Measurements from ENCODE around the gene KCNMB2.
"Not testable (repeated sequence)": the region's sequence is repeated elsewhere in the genome, so short reads cannot be mapped to it uniquely, and the experiment has no call there.

The KCNMB2 gene

DNA sequence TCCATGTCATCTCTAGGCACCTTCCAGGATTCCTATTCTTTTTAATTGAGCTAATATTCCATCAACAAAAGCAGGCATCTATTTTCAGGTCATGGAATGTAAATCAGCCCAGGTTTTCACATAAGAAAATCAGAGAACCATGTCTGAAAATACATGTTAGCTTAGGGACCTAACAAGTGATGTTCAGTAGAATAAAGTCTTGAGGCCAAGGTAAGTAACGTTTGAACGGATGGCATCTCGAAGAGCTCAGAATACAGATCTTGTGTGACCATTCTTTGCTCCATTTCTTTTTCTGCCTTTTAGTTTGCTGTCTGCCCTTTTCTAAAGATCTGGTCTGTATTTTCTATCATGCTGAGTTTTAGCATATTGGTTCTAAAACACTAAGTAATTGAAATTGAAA, 16.5 kb upstream of the KCNMB2 start:
- no peak for DNase-seq (ENCODE audit: low spot score)

DNA sequence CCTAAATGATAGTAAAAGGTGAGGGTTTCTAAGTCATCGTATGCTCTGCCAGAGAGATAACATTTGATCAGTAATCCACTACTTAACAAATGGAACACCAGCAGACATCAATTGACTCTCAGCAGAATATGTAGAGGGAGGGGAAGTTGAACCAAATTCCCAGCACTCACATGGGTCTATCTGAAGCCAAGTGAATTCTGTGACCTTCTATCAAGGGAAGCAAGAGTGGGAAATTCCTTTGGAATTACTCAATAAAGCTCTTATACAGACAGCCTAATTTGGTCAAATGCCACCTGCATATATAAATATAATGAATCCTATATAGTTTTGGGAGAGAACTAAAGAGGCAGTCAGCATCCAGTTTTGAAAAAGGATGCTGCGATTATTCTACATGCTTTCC, 15.8 kb upstream of the KCNMB2 start:
- no peak for DNase-seq (ENCODE audit: low spot score)

DNA sequence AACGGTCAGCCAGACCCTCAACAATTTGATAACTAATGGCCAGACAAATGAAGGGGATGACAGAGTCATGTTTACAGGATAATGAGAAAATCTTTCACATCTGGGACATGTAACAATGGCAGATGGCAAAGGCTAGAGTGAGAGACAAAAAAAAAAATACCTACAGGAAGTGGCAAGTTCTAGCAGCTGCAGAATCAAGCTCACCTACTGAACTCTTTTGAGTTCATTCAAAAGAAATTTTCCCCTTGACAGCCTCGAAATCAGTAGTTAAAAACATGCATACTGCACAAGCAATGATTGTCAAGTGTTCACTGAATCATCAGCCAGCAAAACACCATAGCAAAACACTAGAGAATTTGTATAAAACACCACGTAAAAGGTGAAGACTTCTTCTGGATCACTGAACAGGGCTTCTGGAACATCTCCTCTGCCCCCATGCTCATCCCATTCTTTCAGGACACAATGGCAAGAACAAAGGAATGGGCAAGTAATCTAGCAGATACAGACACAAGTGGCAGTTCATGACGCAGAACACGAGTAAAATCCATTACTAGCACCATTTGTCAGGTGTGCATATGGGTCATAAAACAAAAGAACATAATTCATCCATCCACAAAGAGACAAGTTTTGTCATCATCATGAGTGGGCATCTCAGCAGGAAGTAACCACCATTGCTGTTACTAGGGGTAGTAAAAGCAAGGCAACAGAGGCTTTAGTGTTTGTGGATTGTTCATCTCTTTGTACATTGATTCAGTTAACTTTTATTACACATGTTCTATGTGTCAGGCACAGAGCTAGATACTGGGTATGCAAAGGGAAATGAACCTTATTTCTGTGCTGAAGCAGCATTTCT, 13.8 kb upstream of the KCNMB2 start:
- DNase-seq (ENCODE audit: low spot score): no peak

DNA sequence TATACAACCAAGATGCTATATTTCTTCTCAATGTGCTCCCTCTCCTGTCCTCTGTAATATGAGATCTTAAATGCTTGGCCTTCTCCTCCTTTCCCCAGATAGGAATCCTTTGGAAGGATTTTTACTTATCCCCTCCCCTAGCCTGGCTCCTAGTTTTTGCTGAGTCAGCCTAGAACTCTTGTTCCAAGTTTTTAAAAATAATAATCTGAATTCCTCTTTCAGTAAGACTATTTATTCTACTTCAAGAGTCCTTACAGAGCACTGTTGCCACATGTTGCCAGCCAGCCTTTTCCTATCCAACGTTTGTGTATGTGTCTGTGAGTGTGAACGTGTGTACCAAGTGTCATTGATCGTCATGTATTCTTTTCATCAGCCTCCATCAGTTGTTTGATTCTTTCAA, 11.0 kb upstream of the KCNMB2 start:
- peak; percentile 24 for DNase-seq (ENCODE audit: low spot score)

DNA sequence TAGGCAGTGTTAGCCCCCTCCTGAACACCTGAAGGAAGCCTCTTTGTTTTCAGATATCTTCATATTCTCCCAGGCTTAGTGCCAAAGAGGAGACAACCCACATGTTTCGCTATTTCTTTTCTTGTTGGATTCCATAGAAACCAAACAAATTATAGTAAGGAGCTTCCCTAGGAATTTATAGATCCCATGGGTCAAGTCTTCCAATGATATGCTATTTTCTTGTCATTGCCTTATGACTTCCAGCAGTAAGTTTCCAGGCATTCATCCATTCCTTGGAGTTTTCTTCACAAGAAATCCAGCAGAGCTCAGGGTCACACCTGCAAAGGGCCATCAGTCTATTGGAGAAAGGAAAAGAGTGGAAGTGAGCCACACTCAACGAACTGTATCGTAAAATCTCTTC, 9.9 kb upstream of the KCNMB2 start:
- no peak for DNase-seq (ENCODE audit: low spot score)

DNA sequence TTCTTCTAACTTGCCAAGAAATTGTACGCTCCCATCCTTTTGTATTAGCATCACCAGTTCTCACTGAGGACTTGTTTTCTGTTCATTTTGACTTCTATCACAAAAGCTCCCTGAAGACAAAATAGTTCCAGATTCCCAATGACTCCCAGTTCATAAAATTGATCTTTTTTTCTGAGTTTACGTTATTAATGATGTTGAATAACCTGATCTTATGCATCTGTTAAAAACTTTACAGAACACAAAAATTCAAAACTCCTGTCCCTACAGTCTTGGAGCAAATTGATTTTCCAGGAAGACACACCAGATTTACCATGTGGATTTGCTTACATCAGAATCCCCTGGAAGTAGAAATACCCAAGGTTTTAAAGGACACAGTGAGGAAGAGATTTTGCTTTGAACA, 8.3 kb upstream of the KCNMB2 start:
- no peak for DNase-seq (ENCODE audit: low spot score)

DNA sequence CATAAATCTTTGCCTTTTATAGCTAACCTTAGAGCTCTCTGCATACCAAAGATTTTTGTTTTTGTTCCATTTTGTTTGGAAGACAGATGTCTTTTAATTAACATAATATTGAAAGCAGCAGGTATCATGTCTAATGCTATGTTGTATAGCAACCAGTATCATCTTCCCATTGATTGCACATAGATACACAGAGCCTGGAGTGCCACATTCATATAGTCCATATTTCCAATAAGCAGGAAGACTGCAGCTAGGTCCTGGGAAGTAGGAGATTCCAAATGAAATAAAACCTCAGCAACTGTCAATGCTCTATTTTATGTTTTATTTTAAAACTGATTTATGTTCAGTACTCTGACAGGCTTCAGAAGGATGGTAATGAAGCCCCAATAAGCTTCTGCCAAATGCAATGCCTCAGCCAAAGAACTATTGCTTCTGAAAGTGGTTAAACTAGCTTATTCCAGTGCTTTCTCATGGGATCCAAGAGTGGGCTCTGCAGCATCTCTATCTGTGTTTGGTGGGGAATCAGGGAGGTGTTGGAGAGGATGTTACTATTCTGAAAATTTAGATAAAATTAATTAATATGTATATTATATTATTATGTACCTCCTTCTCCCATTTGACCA, 6.5 kb upstream of the KCNMB2 start:
- DNase-seq (ENCODE audit: low spot score): no peak

DNA sequence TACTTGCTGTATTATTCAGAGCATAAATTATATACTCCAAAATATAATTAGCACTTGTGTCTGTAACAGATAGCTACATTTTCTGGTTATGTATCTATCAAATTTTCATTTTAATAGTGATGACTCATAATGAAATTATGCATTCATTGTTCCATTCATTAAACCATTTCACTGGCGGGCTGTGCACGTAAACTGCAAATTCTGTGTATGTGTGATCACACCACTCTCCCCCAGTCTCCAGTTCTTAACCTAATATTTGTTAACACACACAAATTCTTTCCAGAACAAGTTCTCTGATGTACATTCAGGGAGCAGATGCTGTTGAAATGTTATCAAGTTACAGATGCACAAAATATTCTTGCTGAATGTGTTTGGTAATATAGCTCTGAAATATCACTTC, 3.8 kb upstream of the KCNMB2 start:
- DNase-seq (ENCODE audit: low spot score): no peak

DNA sequence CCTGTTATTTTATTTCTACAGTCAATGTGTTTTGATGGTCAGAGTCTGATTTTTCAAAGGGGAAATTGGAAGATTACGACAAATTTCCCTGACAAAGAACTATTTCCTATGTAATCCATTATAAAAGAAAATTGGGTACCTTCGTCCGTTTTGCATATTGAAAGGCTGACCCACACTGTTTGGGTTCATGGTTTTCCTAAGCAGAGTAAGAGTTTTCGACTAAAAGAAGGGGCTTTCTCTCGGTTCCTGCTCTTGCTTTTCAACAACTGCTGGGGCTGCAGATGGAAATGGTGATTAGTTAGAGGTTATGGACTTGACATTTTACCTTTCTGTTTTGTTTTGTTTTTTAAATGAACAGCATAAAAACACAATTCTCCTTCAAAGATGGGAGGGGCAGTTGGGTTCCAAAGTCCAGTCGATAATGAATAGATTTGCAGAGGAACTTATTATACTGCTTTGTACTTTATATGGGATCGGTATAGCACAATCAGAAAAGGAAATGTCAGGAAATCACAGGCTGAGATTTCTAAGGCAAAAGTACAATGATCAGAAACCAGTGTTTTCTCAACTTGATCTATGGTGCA, 978 bp downstream of the KCNMB2 start:
- no peak for DNase-seq (ENCODE audit: low spot score)

DNA sequence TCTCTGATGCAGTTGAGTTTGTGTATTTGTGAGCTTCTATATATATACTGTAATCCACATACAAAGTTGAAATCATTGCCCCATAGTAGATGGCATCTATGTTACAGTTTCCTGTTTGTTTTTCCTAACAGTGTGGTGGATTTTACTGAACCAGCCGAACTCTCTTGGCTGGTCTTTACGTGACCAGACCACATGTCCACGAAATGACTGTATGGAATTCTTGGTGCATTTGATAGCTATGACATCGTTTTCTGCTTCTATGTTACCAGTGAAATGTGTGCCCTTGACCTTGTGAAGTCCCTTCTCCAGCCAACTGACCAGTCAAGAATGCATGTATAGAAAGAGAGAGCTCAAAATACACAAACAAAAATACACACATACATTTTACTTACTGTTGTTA, 1.8 kb downstream of the KCNMB2 start:
- no peak for DNase-seq (ENCODE audit: low spot score)

DNA sequence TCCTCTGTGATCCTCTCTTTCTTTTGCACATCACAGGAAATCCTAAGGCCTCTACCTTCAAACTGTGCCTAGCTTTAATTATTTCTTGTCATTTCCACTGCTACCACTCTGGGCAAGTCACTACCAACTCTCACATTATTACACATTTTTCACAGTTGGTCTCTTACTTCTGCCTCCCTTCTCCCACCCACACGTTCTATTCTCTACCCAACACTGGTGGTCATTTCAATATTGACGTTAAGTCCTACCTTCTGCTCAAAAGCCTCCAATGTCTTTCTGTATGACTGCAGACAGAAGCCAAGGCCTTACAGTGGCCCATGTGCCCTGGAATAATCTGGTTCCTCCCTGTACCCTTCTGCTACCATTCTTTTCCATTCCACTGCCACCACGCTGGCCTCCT, 3.9 kb downstream of the KCNMB2 start:
- DNase-seq (ENCODE audit: low spot score): no peak

DNA sequence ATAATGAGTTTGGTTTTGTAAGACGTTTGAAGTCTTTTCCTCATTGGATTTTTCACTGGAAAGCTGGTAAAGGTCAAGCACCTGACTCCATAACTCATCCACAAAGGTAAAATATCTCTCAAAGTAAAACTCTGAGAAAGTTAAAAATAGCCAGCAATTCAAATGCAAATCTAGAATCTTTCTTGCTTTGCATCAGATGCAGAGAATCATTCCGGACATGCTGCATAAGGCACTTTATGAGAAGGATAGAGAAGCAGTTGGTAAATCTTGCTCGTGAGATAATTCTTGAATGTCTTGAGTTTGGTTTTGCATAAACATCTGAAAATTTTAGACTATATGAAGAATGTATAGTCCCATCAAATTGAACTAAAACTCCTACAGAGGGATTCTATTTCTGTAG, 9.1 kb downstream of the KCNMB2 start:
- DNase-seq (ENCODE audit: low spot score): no peak

DNA sequence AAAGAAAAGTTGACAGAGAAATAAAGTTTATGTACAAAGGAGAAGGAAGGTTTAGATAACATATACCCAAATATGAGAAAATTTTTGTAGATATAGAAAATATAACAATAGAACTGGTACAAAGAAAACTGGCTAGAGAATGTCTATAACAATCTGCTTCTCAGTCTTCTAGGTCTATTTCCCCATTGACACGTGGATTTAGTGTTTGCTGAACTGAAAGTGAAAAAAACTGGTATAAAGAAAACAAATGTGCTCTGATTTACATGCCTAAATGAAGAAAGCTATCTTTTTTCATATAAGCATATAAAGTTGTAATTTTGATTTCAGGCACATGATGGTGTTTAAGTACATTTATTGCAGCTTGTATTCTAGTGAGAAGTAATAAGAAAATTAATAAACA, 9.8 kb downstream of the KCNMB2 start:
- no peak for DNase-seq (ENCODE audit: low spot score)

DNA sequence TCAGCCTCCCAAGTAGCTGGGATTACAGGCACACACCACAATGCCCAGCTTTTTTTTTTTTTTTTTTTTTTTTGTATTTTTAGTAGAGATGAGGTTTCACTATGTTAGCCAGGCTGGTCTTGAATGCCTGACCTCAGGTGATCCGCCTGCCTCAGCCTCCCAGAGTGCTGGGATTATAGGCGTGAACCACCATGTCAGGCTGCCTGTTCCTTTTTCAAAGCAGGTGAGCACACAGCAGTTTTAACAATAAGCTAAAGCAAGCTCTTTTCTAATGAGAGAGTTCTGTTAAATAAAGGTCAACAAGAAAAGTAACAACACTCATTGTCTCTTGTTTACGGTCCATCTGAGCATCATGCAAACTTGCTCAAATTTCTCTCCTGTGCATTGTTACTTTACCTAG, 13.2 kb downstream of the KCNMB2 start:
- DNase-seq (ENCODE audit: low spot score): not testable (repeated sequence)

DNA sequence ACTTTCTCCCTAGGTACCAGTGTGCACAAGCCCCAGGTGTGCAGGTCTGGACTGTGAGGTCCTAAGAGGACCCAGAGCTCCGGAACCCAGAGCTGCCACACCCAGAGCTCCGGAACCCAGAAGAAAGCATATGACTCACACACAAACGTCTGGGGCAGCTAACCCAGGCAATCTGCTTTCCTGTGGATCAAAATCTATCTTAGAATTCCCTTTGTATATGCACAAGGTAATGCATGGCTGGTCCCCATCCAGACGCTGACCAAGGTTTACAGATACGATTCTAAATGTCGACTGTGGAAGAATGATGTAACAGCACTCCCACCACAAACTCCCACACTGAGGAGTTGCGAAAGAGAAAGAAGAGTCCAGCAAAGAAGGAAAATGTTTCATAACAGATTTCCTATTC, 15.7 kb downstream of the KCNMB2 start:
- DNase-seq (ENCODE audit: low spot score): no peak

DNA sequence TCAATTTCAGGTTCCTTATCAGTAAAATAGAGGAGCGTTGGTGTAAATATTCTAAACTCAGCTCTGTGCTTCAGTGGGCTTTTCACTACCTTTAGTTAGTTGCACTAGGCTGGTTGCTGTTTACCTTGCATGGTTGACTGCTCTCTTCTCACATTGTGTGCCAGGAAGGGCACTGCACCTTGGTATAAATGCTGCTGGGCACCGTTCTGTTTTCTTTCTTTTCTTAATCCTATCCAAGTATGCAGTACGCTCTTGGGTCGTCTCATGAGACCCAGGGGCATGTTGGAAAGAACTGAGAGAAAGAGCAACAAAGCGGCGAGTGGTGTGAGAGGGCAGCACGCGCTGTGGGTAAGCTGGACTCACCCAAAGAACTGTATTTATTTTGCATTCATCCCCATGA, 22.4 kb downstream of the KCNMB2 start:
- DNase-seq (ENCODE audit: low spot score): peak; percentile 29

DNA sequence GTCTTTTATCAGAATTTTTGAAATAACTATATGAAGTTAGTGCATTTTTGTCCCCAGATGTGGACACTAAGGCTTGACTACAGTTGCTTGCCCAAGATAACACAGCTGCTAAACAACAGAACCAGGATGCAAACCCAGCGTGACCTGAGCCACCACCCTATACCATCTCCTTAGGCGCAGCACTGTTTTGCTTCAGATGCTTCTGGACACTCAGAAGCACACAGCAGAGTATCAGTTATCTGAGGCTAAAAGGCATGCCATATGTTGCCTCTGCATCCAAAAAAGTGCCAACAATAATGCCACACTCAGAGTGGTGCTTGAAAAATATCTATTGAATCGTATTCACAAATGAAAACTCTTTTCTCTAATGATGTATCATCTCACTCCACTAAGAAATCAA, 24.5 kb downstream of the KCNMB2 start:
- DNase-seq (ENCODE audit: low spot score): no peak

DNA sequence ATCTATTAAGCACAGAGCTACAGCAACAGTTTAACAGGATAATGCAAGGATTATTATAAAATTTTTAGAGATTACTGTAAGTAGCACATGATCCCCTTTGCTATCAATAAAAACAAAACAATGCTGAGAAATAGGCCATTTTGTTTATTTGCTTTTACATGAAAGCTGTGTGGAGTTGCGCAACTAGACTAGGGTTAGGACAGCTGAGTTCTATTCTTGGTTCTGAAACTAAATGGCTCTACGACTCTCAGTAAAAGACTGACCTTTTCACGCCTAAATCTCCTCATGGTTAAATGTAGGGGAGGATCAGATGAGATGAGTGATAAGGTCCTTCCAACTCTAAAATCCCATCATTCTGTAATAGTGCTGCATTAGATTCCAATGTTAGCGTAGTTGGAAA, 25.0 kb downstream of the KCNMB2 start:
- no peak for DNase-seq (ENCODE audit: low spot score)

DNA sequence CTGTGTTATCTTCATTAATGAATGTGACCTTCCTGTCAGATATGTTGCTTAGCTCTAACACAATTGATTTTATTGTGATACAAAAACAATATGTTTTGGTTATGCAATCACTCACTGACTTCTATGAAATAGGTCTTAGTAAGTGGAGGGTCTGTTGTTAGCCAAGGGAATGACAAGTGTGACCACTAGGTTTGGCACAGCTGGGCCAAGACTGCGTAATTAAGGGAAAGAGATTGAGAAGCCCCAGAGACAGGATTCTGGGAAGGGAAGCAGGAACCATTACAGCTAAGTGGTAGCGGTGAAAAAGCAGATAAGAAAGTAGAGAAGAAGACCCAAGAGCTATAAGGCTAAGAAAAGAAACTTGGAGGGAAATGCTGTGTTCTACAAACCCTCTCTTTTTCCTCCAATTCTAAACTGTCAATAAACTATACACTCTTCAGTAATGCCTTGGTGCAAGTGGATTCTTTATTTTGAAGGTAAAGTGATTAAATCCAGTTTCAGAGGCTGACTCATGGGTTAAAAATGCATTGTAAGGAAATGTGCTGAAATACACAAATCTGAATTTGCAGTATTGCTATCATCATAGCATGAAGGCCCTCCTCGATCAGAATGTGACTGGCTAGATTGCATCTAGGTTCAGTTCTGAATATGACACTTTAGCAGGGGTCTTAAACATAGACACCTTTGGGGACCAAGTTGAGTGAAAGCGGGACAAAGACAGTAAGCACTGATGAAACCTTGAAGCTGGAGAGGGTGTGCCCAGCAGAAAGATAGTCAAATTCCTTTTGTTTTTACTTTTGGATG, 26.1 kb downstream of the KCNMB2 start:
- DNase-seq (ENCODE audit: low spot score): no peak

DNA sequence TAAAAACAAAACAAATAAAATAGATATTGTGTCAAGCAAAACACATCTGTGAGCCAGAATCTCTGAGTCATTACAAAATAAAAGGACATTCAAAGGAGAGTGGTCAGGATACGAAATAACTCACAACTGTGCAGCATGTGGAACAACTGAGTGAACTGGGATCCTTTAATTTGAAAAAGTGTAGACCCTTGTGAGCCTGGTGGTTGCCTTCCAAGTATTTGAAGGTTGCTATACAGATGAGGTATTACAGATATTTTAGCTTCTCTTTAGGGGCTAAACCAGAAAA, 26.7 kb downstream of the KCNMB2 start:
- no peak for DNase-seq (ENCODE audit: low spot score)

DNA sequence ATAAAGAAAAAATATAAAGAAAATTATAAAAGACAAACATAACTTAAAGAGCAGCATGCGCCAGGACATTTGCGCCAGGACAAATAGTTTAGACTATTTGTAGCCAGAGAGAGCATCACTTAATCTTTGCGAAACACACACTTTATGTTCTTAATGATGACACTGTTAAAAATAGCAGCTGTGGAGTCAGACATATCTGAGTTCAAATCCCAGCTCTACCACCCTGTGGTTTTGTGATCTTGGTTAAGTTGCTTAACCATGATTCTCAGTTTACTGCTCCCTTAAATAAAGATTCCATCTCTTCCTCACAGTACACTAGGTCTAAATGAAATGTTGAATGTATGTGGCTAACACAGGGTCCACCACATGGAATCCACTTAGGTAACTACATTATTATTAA, 31.4 kb downstream of the KCNMB2 start:
- no peak for DNase-seq (ENCODE audit: low spot score)

DNA sequence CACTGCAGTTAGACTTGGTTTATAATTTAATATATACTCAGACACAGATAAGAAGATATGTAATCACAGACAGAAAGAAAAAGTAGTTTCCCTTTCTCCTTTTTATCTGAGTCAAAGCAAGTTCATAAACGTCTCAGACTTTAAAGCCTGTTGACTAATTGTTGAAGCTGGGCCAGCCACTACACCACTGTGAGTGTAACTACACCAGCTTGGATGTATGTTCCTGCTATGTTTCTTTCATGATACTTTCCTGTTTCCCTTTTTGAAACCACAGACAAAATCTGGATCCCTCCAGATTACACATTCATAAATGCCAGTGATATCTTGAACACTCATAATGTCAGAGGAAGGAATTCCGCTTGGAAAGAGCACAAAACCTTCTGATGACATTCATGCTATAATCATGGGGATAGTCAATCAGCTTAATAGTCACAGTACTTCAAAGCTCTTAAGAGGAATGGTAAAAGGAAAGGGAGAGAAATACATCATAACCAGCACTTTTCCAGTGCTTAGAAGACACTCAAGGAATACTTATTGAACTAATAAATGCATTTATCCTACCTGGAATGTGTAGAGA, 32.0 kb downstream of the KCNMB2 start:
- DNase-seq (ENCODE audit: low spot score): no peak

DNA sequence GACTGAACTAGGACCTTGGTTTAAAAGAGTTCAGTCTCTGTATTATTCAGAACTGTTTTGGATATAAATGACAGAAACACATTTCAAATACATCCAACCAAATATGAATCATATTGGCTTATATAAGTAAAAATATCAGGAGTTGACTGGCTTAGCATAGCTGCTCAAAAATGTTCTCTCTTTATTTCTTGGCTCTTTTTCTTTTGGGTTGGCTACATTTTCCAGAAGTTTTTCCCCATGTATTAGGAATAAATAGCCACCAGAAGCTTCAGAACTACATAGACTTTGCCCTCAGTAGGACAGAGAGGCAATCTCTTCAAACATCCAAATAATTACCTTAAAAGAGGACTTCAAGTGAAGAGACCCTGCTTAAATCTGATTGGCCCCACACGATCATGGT, 32.7 kb downstream of the KCNMB2 start:
- no peak for DNase-seq (ENCODE audit: low spot score)
